Endothelial cell of umbilical vein (primary cell): ENCODE results near the gene NRP2. TPM values are rescaled to one million over a fixed set of nuclear protein-coding genes. Genes with fewer than 3 reads are reported as not detected.

Experiments
- BruUV-seq: library from RNA; stranded (reverse); fragments of 400-500 nt; replicated peaks from 2 replicates; lab custom pipeline; 2021; lab: Mats Ljungman, UMichigan
- CTCF ChIA-PET: fragments of 300-600, 350-600 bp; sonication (Branson Sonifier 250); formaldehyde crosslinking; loops from one replicate; lab custom pipeline; 2021; ENCODE audit warnings: antibody characterized with exemption, inconsistent platforms; lab: Charles Lee
- POLR2A ChIA-PET: fragments of 300-600, 350-600 bp; sonication (Branson Sonifier 250); formaldehyde crosslinking; loops from one replicate; lab custom pipeline; 2021; ENCODE audit warnings: antibody characterized with exemption, inconsistent platforms; lab: Charles Lee
- DNase-seq: peaks from one replicate; pipeline ENCODE4 v3.0.0-alpha.2; 2011; ENCODE audit warnings: low read depth, low spot score
- FAIRE-seq: peaks from 2 replicates; lab custom pipeline; 2011; peaks lifted over from hg19 to GRCh38; lab: Jason Lieb, UNC
- H2AFZ ChIP-seq: 2 replicates; pipeline ENCODE4 v1.6.0; 2012; ENCODE audit warnings: low read depth, low read length, control low read depth, inconsistent platforms
- H3K27ac ChIP-seq: 2 replicates; pipeline ENCODE4 v1.5.1; 2011; ENCODE audit warnings: low read depth, mild to moderate bottlenecking, control low read depth, low read length, moderate library complexity; ENCODE audit not compliant: insufficient read depth
- H3K27me3 ChIP-seq, 2 experiments: 2 replicates each; pipeline versions ENCODE4 v1.6.0 to v1.6.1; 2011; ENCODE audit warnings: low read length in 2 of 2, mixed read lengths in 1 of 2; ENCODE audit not compliant: control insufficient read depth in 2 of 2, insufficient read depth in 2 of 2
- H3K36me3 ChIP-seq, 2 experiments: 2 replicates in 1 of 2; 3 replicates in 1 of 2; pipeline ENCODE4 v1.5.1; 2011; ENCODE audit warnings: low read length in 2 of 2, mild to moderate bottlenecking in 1 of 2, moderate library complexity in 1 of 2; ENCODE audit not compliant: control insufficient read depth in 2 of 2, insufficient read depth in 2 of 2; ENCODE audit errors: extremely low read depth in 1 of 2
- H3K4me1 ChIP-seq: 3 replicates; pipeline ENCODE4 v1.5.1; 2011; ENCODE audit warnings: mild to moderate bottlenecking, low read length; ENCODE audit not compliant: control insufficient read depth, insufficient read depth; ENCODE audit errors: extremely low read depth
- H3K4me2 ChIP-seq: 2 replicates; pipeline ENCODE4 v1.6.1; 2011; ENCODE audit warnings: low read length, control low read depth, mixed read lengths; ENCODE audit not compliant: insufficient read depth
- H3K4me3 ChIP-seq, 3 experiments: fragments of 200-600 bp in 1 of 3; sonication (generic), shearing (Covaris generic) in 1 of 3; replicated peaks in 1 of 3; 2 replicates each; pipeline ENCODE4 v1.5.1; 2011 to 2016; ENCODE audit warnings: control low read depth in 3 of 3, low read length in 3 of 3, mild to moderate bottlenecking in 2 of 3, inconsistent platforms in 1 of 3, low read depth in 1 of 3, moderate library complexity in 1 of 3; ENCODE audit not compliant: insufficient read depth in 1 of 3
- H3K79me2 ChIP-seq: 2 replicates; pipeline ENCODE4 v1.6.0; 2012; ENCODE audit warnings: low read length, inconsistent platforms; ENCODE audit not compliant: control insufficient read depth, insufficient read depth
- H3K9ac ChIP-seq: replicated peaks from 2 replicates; pipeline ENCODE3; 2011; ENCODE audit warnings: low read length, control low read depth; ENCODE audit not compliant: insufficient read depth; ENCODE audit errors: extremely low read depth
- H3K9me1 ChIP-seq: replicated peaks from 3 replicates; pipeline ENCODE4 v1.6.0; 2011; ENCODE audit warnings: mild to moderate bottlenecking, low read length; ENCODE audit not compliant: control insufficient read depth, insufficient read depth; ENCODE audit errors: extremely low read depth
- H3K9me3 ChIP-seq: replicated peaks from 2 replicates; pipeline ENCODE4 v1.5.1; 2012; ENCODE audit warnings: low read length, inconsistent platforms; ENCODE audit not compliant: control insufficient read depth, insufficient read depth
- H4K20me1 ChIP-seq: replicated peaks from 2 replicates; pipeline ENCODE3; 2011; ENCODE audit warnings: mild to moderate bottlenecking, low read length; ENCODE audit not compliant: control insufficient read depth, insufficient read depth; ENCODE audit errors: extremely low read depth
- CTCF ChIP-seq, 2 donors: IDR thresholded peaks; 1 replicate in 1 of 2; 2 replicates in 1 of 2; pipeline ENCODE4 v1.5.1; 2011; ENCODE audit warnings: low read length in 2 of 2, mild to moderate bottlenecking in 2 of 2, moderate library complexity in 2 of 2, control low read depth in 1 of 2, inconsistent platforms in 1 of 2, low read depth in 1 of 2; ENCODE audit not compliant: insufficient read depth in 1 of 2; ENCODE audit errors: extremely low read depth in 1 of 2
- EZH2 ChIP-seq: IDR thresholded peaks from 2 replicates; pipeline ENCODE4 v1.6.1; 2012; ENCODE audit warnings: borderline replicate concordance, low read depth, mild to moderate bottlenecking, moderate library complexity, low read length, inconsistent platforms; ENCODE audit not compliant: severe bottlenecking
- FOS ChIP-seq: IDR thresholded peaks from 2 replicates; pipeline ENCODE4 v1.6.1; 2011; ENCODE audit warnings: mild to moderate bottlenecking, low read length, moderate library complexity, borderline replicate concordance; ENCODE audit not compliant: insufficient read depth
- GATA2 ChIP-seq: IDR thresholded peaks from 2 replicates; pipeline ENCODE4 v1.7.0; 2011; ENCODE audit warnings: low read depth, mild to moderate bottlenecking, moderate library complexity, mixed read lengths, low read length; ENCODE audit not compliant: insufficient read length, insufficient read depth
- JUN ChIP-seq: IDR thresholded peaks from 2 replicates; pipeline ENCODE4 v1.6.1; 2011; ENCODE audit warnings: borderline replicate concordance, low read depth; ENCODE audit not compliant: insufficient read length, insufficient read depth
- MAX ChIP-seq: IDR thresholded peaks from 2 replicates; pipeline ENCODE4 v1.6.1; 2011; ENCODE audit not compliant: insufficient read depth, insufficient read length
- MYC ChIP-seq: IDR thresholded peaks from one replicate; pipeline ENCODE4 v1.6.1; 2011; ENCODE audit warnings: mild to moderate bottlenecking, low read depth, low read length
- POLR2A ChIP-seq: IDR thresholded peaks from 2 replicates; pipeline ENCODE4 v1.6.1; 2012; ENCODE audit warnings: low read depth, mild to moderate bottlenecking, control low read depth, low read length
- POLR2AphosphoS5 ChIP-seq: IDR thresholded peaks from 2 replicates; pipeline ENCODE4 v1.6.1; 2012; ENCODE audit warnings: low read depth, mild to moderate bottlenecking, control low read depth, low read length, moderate library complexity; ENCODE audit not compliant: insufficient read depth
- dilution Hi-C: fragments of 300-500 bp; cut with MboI; formaldehyde crosslinking; loops from one replicate; pipeline ENCODE4 v1.15.0; 2019; ENCODE audit warnings: low sequenced_read_pairs; ENCODE audit not compliant: extremely low pct_ligation_motif_present
- intact Hi-C: fragments of 100-400 bp; cut with micrococcal nuclease; formaldehyde crosslinking; loops from one replicate; pipeline ENCODE4 v1.10.0; 2022
- polyA plus RNA-seq, 4 experiments: library from polyadenylated mRNA; depleted of rRNA in 3 of 4; stranded (reverse) in 3 of 4; unstranded in 1 of 4; fragments of >200 nt; gene quantifications; 2 replicates each; pipeline versions ENCODE4 v1.2.1 to v1.2.3, GENCODE V29; 2011 to 2012; ENCODE audit warnings: missing spikeins in 1 of 4
- total RNA-seq: library from RNA; stranded (reverse); gene quantifications from 2 replicates; pipeline ENCODE4 v1.2.3, GENCODE V29; 2021

The NRP2 gene
- total and polyA plus RNA-seq, 2 donors (not counting 3 experiments of a cell fraction or from before 2014, with no cell fraction given), result 160 to 240 TPM

DNA sequence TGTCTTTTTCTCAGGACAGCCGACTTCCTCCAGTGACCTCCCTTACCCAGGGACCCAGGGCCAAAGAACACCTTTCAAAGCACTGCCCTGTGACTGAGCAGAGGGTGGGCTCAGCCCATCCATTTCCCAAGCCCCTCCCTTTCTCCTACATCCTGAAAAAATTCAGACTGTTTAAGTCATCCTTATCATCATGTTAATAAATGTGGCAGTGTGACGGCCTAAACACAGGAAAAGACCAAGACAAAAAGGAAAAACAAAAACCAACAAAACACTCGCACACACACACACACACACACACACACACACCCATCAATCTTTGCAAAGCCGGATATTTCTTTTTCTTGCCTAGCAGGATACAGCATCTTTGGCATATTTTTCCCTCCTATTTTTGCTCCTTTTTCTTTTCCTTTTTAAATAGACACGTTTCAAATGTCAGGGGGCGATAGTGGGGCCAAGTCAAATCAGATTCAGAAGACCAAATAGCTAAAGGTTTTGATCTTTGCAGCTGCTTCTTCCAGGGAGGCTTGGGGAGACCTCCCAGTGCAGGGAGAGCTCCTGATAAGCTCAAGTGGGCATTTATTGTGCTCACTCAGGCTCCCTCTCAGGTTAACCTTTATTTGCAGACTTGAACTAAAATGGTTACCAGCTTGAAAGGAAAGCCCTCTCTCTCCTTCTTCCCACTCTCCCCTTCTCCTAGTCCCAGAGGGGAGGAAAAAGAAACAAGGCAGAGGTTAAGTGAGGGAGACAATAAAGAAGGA, 39.5 kb upstream of the NRP2 start:
- Histone ChIP-seq H3K9me1 (no peaks in the 10 kb centered on the region), H3K4me2 (no peak overlapping the region), H3K36me3 (no peaks in the 10 kb centered on the region), H3K4me3 (no peak overlapping the region), H3K4me1 (no peaks in the 10 kb centered on the region), H3K9me3 (no peaks in the 10 kb centered on the region), H4K20me1 (no peaks in the 10 kb centered on the region), H2AFZ (no peak overlapping the region), H3K27ac (no peak overlapping the region), H3K79me2 (no peaks in the 10 kb centered on the region), H3K27me3 (peaks cover 0 to 5% of the 10 kb centered on the region in 2 experiments), H3K9ac (no peak overlapping the region)
- intact Hi-C loops (no loop called here), dilution Hi-C loops (no loop called here)
- no peak for DNase-seq
- no TSS peak for BruUV-seq
- ChIA-PET CTCF (interaction anchor here (1.0 kb wide), 1 partner anchor 25 kb away, joined by 3 read pairs; no protein-coding TSS in a partner anchor), POLR2A (no interaction called here)
- FAIRE-seq, result peak; percentile 46
- no peak for TF ChIP-seq FOS
- no peak for TF ChIP-seq CTCF (IDR thresholded peaks at IDR 0.05; ENCODE audit: extremely low read depth in 1 of 2, insufficient read depth in 1 of 2, low read depth in 1 of 2, low read length in 2 of 2)
- no peak for TF ChIP-seq POLR2A
- TF ChIP-seq GATA2, result no peak
- TF ChIP-seq MAX, result no peak
- TF ChIP-seq POLR2AphosphoS5, result no peak
- TF ChIP-seq MYC, result no peak
- no peak for TF ChIP-seq EZH2
- TF ChIP-seq JUN, result no peak
